Psoas muscle (tissue), 8 donors: ENCODE measurements around the gene CLMN. TPM values are rescaled to one million over a fixed set of nuclear protein-coding genes. Genes with fewer than 3 reads are reported as not detected.

Experiments used
- ATAC-seq, 4 donors: fragments of 200-7000 bp; cut with Tn5 transposase; one replicate each; pipeline ENCODE4 v1.9.1; 2020; ENCODE audit warnings: moderate library complexity in 3 of 4, mild to moderate bottlenecking in 2 of 4
- DNase-seq, 2 donors: peaks; one replicate each; pipeline ENCODE4 v3.0.0-alpha.2; 2020
- H3K27ac ChIP-seq: fragments of 200-600 bp; one replicate; pipeline ENCODE4 v1.8.0; 2022
- H3K27me3 ChIP-seq, 3 donors: fragments of 200-600 bp in 1 of 3; one replicate each; pipeline versions ENCODE4 v1.6.1 to v1.8.0; 2013 to 2022; ENCODE audit warnings: low read length in 2 of 3, mild to moderate bottlenecking in 2 of 3, moderate library complexity in 1 of 3; ENCODE audit not compliant: insufficient read depth in 3 of 3
- H3K36me3 ChIP-seq, 2 donors: fragments of 200-600 bp in 1 of 2; one replicate each; pipeline versions ENCODE4 v1.6.1 to v1.8.0; 2013 to 2022; ENCODE audit warnings: low read depth in 1 of 2, mild to moderate bottlenecking in 1 of 2, moderate library complexity in 1 of 2; ENCODE audit not compliant: insufficient read depth in 1 of 2
- H3K4me1 ChIP-seq: fragments of 200-600 bp; one replicate; pipeline ENCODE4 v1.8.0; 2022
- H3K4me3 ChIP-seq: fragments of 200-600 bp; one replicate; pipeline ENCODE4 v1.8.0; 2022; ENCODE audit warnings: mild to moderate bottlenecking
- H3K9me3 ChIP-seq: fragments of 200-600 bp; one replicate; pipeline ENCODE4 v1.8.0; 2022
- WGBS, 3 donors: extraction: QIAGEN DNeasy Blood & Tissue Kit; methylation state at CpG; one replicate each; pipeline versions ENCODE4 v1.1.6 to v1.1.7; 2013; 5-methylcytosine and 5-hydroxymethylcytosine counted together
- intact Hi-C, 2 donors: fragments of 100-400 bp; cut with DNase I; formaldehyde crosslinking; loops; one replicate each; pipeline versions ENCODE4 v1.11.0 to v1.14.2; 2022
- polyA plus RNA-seq, 3 donors: library from polyadenylated mRNA; stranded (reverse); fragments of 200-250 nt; gene quantifications; one replicate each; pipeline ENCODE4 v1.2.3, GENCODE V29; 2013
- total RNA-seq, 4 donors: library from RNA; stranded (reverse); fragmentation: NEBNext Ultra II Directional in 2 of 4; extraction: Animal tissue kit (Norgen Biotek cat#: 25700) in 2 of 4; gene quantifications; one replicate each; pipeline versions ENCODE4 v1.2.1 to v1.2.4, GENCODE V29; 2021 to 2023
- TF ChIP-seq, protein P1 (sequence below): fragments of 200-600 bp; IDR thresholded peaks from one replicate; pipeline ENCODE4 v1.8.0; 2022; ENCODE audit warnings: antibody characterized with exemption
- donor health status: healthy with polysubstance abuse.
- donor health status: DM: no; HTN: no; CAD: no; lungs with moderate emphysema.
- donor health status: Bipolar disorder and iron deficiency.
- donor health status: healthy.
- donor health status: DM: yes; HTN: yes; CAD: no.
- donor health status: DM: no; HTN: no; CAD: no.
- donor health status: DM: no; HTN: no; CAD: no.
- donor health status: DM: yes; HTN: yes; CAD: no.

Gene CLMN
- total and polyA plus RNA-seq, 7 donors = 1.7 to 9.6 (median 3.9) TPM

- Histone ChIP-seq H3K27ac (no peak overlapping the region), H3K4me1 (no peaks in the 10 kb centered on the region), H3K9me3 (no peaks in the 10 kb centered on the region), H3K27me3 (peaks cover 0 to 36% (median 0%) of the 10 kb centered on the region in 3 donors), H3K4me3 (no peak overlapping the region), H3K36me3 (no peaks in the 10 kb centered on the region)
- 39 to 43% (median 40%) methylated on average over 47 of the region's 47 CpGs for WGBS, 3 donors
- TF ChIP-seq, protein P1, sequence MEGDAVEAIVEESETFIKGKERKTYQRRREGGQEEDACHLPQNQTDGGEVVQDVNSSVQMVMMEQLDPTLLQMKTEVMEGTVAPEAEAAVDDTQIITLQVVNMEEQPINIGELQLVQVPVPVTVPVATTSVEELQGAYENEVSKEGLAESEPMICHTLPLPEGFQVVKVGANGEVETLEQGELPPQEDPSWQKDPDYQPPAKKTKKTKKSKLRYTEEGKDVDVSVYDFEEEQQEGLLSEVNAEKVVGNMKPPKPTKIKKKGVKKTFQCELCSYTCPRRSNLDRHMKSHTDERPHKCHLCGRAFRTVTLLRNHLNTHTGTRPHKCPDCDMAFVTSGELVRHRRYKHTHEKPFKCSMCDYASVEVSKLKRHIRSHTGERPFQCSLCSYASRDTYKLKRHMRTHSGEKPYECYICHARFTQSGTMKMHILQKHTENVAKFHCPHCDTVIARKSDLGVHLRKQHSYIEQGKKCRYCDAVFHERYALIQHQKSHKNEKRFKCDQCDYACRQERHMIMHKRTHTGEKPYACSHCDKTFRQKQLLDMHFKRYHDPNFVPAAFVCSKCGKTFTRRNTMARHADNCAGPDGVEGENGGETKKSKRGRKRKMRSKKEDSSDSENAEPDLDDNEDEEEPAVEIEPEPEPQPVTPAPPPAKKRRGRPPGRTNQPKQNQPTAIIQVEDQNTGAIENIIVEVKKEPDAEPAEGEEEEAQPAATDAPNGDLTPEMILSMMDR = no peak
- intact Hi-C loops = no loop called here
- DNase-seq (no peak), ATAC-seq (no peak)
These were observed 40.5 kb upstream of the CLMN start for GRCh38 chr14:95359994-95360826.

DNA sequence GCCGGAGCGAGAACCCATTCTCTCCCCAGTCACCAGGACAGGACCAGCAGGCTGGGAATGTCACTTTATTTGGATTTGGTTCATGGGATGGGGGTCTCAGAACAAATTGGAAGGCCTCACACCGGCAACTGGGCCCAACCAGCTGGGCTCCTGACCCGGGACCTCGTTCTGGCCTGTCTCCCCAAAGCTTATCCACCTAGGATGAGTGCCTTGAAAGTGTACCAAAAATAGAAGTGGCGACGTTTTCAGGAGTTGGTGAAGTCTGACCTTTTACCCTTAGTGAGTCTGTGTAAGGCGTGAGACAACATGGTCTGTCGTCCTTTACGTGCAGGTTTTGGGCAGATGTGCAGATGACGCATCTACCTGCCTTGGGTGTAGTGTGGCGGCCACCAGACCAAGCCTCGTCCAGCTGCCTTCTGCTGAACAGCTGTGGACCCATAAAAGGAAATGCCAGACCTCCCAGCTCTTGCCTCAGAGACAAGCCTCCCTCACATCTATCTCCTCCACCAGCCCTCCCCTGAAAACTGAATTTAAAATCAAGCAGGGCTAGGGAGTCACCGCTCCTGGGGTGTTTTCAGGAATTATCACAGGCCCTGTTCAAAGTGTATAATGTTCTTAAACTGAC, 36.6 kb upstream of the CLMN start:
- Histone ChIP-seq H3K4me1 (no peaks in the 10 kb centered on the region), H3K9me3 (no peaks in the 10 kb centered on the region), H3K27ac (no peak overlapping the region), H3K4me3 (no peak overlapping the region), H3K27me3 (peaks cover 0 to 15% (median 0%) of the 10 kb centered on the region in 3 donors), H3K36me3 (no peaks in the 10 kb centered on the region)
- DNase-seq = no peak
- TF ChIP-seq, protein P1 = no peak
- ATAC-seq = no peak
- intact Hi-C loops = no loop called here
- WGBS, 3 donors = 47 to 66% (median 47%) methylated on average over 14 of the region's 14 CpGs

GRCh38 chr14:95355422-95355821, 35.7 kb upstream of the CLMN start:
- H3K27ac ChIP-seq = no peak overlapping the region
- TF ChIP-seq, protein P1 = no peak
- intact Hi-C loops = no loop called here
- 21 to 31% (median 30%) methylated on average over 3 of the region's 3 CpGs for WGBS, 3 donors
- DNase-seq (no peak), ATAC-seq (no peak)
- no peak overlapping the region for H3K4me3 ChIP-seq
- H3K4me1 ChIP-seq = no peaks in the 10 kb centered on the region
- no peaks in the 10 kb centered on the region for H3K9me3 ChIP-seq
- peaks cover 0 to 5% (median 0%) of the 10 kb centered on the region in 3 donors for H3K27me3 ChIP-seq
- no peaks in the 10 kb centered on the region for H3K36me3 ChIP-seq

- H3K27me3 ChIP-seq = peaks cover 0 to 5% (median 0%) of the 10 kb centered on the region in 3 donors
- ATAC-seq (no peak), DNase-seq (no peak)
- no peak overlapping the region for H3K4me3 ChIP-seq
- H3K27ac ChIP-seq = no peak overlapping the region
- TF ChIP-seq, protein P1 = no peak
- no peaks in the 10 kb centered on the region for H3K4me1 ChIP-seq
- no peaks in the 10 kb centered on the region for H3K36me3 ChIP-seq
- H3K9me3 ChIP-seq = no peaks in the 10 kb centered on the region
- intact Hi-C loops = no loop called here
These were observed 35.1 kb upstream of the CLMN start for GRCh38 chr14:95354834-95355233.
